ENCODE data around the gene YY2. TPM values are rescaled to one million over a fixed set of nuclear protein-coding genes. Genes with fewer than 3 reads are reported as not detected.

Gene YY2
- total and polyA plus RNA-seq, 4 experiments from 2014 or later, result 0.71 to 1.5 (median 1.4) TPM

DNA sequence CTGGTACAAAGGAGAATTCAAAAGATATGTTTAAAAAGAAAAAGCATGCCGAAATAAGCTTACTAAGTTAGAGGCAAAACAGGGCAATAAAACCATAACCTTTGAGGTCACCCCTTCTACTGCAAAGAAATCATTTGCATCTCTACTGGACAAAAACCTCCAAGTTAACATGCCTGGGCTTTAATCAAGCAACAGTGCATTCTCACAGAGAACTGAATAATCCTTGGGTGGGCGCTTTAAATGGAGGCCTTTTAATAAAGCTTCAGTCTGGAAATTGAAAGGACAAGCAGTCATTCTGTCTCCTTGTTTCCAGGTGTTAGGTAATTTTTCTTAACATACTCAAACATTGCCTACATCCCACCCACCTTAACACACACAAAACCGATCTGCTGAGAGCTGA, 50.2 kb downstream of the YY2 start:
- CTCF ChIA-PET (ENCODE audit: partially characterized antibody), result no interaction called here
- H3K36me3 Mint-ChIP-seq, result peaks cover 2 to 10% of the 10 kb centered on the region in 2 donors
- H3K9me3 Mint-ChIP-seq, result no peaks in the 10 kb centered on the region
- no peaks in the 10 kb centered on the region for H3K4me1 Mint-ChIP-seq
- H3K36me3 ChIP-seq (ENCODE audit: insufficient read depth, low read length), result no peaks in the 10 kb centered on the region
- no peaks in the 10 kb centered on the region for H3K4me1 ChIP-seq (ENCODE audit: insufficient read depth, low read length)
- no peaks in the 10 kb centered on the region for H3K9me3 ChIP-seq (ENCODE audit: control insufficient read depth in 1 of 2, low read length in 2 of 2)
- no peak for DNase-seq
- H3K27ac ChIP-seq (ENCODE audit: low read depth, low read length), result no peak overlapping the region
- no peak overlapping the region for H3K27ac Mint-ChIP-seq
- intact Hi-C loops (cut with micrococcal nuclease), result no loop called here
- H3K27me3 ChIP-seq (ENCODE audit: insufficient read depth, low read length), result no peaks in the 10 kb centered on the region
- no peak overlapping the region for H3K4me3 Mint-ChIP-seq
- no peak overlapping the region for H3K4me3 ChIP-seq (ENCODE audit: low read length in 2 of 2)
- H3K27me3 Mint-ChIP-seq, result no peaks in the 10 kb centered on the region
- POLR2A ChIA-PET (ENCODE audit: partially characterized antibody), result interaction anchor here (0.9 kb wide), 1 partner anchor 31 kb away, joined by 3 read pairs; no protein-coding TSS in a partner anchor

DNA sequence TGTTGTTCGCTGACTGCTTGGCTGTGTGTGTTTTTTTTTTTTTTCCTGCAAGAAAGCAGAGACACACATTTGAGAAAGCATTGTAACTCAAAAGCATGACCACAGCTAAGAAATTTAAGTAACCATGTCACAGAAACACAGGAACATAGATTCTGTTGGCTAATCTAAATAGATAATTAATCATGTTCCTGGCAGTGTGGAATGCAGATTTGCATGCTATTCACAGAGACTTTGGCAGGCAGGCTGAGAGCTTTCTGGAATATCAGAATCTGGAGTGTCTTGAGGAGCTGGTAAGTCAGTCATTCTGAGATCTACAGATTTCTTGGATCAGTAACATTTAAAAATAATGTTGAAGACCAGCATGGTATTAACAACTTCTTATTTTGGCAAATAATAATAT, 51.5 kb downstream of the YY2 start:
- no peaks in the 10 kb centered on the region for H3K27me3 ChIP-seq (ENCODE audit: insufficient read depth, low read length)
- no peaks in the 10 kb centered on the region for H3K4me1 ChIP-seq (ENCODE audit: insufficient read depth, low read length)
- intact Hi-C loops (cut with micrococcal nuclease), result no loop called here
- no peak overlapping the region for H3K4me3 ChIP-seq (ENCODE audit: low read length in 2 of 2)
- no peaks in the 10 kb centered on the region for H3K9me3 Mint-ChIP-seq
- POLR2A ChIA-PET (ENCODE audit: partially characterized antibody), result no interaction called here
- peaks cover 2 to 10% of the 10 kb centered on the region in 2 donors for H3K36me3 Mint-ChIP-seq
- no peak overlapping the region for H3K27ac Mint-ChIP-seq
- no peak overlapping the region for H3K27ac ChIP-seq (ENCODE audit: low read depth, low read length)
- H3K4me3 Mint-ChIP-seq, result no peak overlapping the region
- no peaks in the 10 kb centered on the region for H3K27me3 Mint-ChIP-seq
- H3K4me1 Mint-ChIP-seq, result no peaks in the 10 kb centered on the region
- CTCF ChIA-PET (ENCODE audit: partially characterized antibody), result no interaction called here
- H3K9me3 ChIP-seq (ENCODE audit: control insufficient read depth in 1 of 2, low read length in 2 of 2), result no peaks in the 10 kb centered on the region
- H3K36me3 ChIP-seq (ENCODE audit: insufficient read depth, low read length), result no peaks in the 10 kb centered on the region
- no peak for DNase-seq

Other genes with a start within 250 kb of the YY2 start
- 1 to 10 TPM; 2.5 to 2.6 TPM for gene KLHL34, start 197.7 kb upstream of the YY2 start, total RNA-seq
- 1 to 10 TPM in 1 of 2 donors, under 1 TPM in 1; 0.64 to 1.7 TPM for gene KLHL34, start 197.7 kb upstream of the YY2 start, polyA plus RNA-seq
- not detected for gene SMPX, start 97.9 kb upstream of the YY2 start, total RNA-seq
- not detected for gene SMPX, start 97.9 kb upstream of the YY2 start, polyA plus RNA-seq
- 1 to 10 TPM; 6.5 to 6.9 TPM for gene MBTPS2, start 16.4 kb upstream of the YY2 start, total RNA-seq
- 1 to 10 TPM; 6.5 to 8.0 TPM for gene MBTPS2, start 16.4 kb upstream of the YY2 start, polyA plus RNA-seq
- gene SMS, start 84.7 kb downstream of the YY2 start, total RNA-seq, result 10 to 100 TPM; 28.0 to 29.7 TPM
- gene SMS, start 84.7 kb downstream of the YY2 start, polyA plus RNA-seq, result 10 to 100 TPM; 49.9 to 74.7 TPM
- gene PHEX, start 176.3 kb downstream of the YY2 start, total RNA-seq, result under 1 TPM; 0.25 to 0.35 TPM
- gene PHEX, start 176.3 kb downstream of the YY2 start, polyA plus RNA-seq, result under 1 TPM; 0.39 to 0.98 TPM

Measured in CD4-positive, alpha-beta memory T cell (primary cell).